AG04449 (cell line): ENCODE data around the gene GTF3C1.

Experiments
- CTCF ChIA-PET: fragments of 350-600 bp; formaldehyde crosslinking; extraction: SDS; loops from one replicate; lab custom pipeline; 2021; ENCODE audit warnings: antibody characterized with exemption; lab: Yijun Ruan, JAX
- POLR2A ChIA-PET: fragments of 400-600, 350-600 bp; formaldehyde crosslinking; extraction: SDS; loops from one replicate; lab custom pipeline; 2020; ENCODE audit warnings: antibody characterized with exemption, inconsistent platforms; lab: Yijun Ruan, JAX
- DNase-seq: peaks from one replicate; pipeline ENCODE4 v3.0.0-alpha.2; 2010; ENCODE audit warnings: low read depth, low spot score
- H3K4me3 ChIP-seq: 2 replicates; pipeline ENCODE4 v1.5.1; 2011; ENCODE audit warnings: low read depth, mild to moderate bottlenecking, control low read depth, low read length
- TF ChIP-seq, protein P1 (sequence below): IDR thresholded peaks from one replicate; pipeline ENCODE4 v1.5.1; 2011; ENCODE audit warnings: mild to moderate bottlenecking, moderate library complexity, low read length, control low read depth, inconsistent platforms; ENCODE audit not compliant: insufficient read depth; ENCODE audit errors: missing control alignments

GTF3C1 gene

DNA sequence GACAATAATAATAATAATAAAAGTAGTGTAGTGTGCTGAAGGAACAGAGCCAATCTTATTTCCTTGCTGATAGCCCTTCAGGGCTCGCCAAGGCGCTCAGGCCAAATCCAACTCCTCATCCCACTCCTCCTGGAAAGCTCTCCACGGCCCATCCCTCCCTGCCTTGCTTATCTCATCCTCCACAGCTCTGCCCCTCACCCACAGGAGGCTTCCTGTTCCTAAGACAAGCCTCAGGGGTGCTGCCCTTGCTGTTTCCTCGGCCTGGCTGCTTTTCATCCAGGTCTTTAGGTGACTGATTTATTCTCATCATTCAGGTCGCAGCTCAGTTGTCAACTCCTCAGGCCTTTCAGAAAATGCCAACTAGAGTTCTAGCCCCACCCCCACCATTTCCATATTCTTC, 11.2 kb downstream of the GTF3C1 start:
- POLR2A ChIA-PET = no interaction called here
- TF ChIP-seq, protein P1, sequence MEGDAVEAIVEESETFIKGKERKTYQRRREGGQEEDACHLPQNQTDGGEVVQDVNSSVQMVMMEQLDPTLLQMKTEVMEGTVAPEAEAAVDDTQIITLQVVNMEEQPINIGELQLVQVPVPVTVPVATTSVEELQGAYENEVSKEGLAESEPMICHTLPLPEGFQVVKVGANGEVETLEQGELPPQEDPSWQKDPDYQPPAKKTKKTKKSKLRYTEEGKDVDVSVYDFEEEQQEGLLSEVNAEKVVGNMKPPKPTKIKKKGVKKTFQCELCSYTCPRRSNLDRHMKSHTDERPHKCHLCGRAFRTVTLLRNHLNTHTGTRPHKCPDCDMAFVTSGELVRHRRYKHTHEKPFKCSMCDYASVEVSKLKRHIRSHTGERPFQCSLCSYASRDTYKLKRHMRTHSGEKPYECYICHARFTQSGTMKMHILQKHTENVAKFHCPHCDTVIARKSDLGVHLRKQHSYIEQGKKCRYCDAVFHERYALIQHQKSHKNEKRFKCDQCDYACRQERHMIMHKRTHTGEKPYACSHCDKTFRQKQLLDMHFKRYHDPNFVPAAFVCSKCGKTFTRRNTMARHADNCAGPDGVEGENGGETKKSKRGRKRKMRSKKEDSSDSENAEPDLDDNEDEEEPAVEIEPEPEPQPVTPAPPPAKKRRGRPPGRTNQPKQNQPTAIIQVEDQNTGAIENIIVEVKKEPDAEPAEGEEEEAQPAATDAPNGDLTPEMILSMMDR = no peak
- no peak for DNase-seq
- CTCF ChIA-PET = no interaction called here
- no peak overlapping the region for H3K4me3 ChIP-seq

DNA sequence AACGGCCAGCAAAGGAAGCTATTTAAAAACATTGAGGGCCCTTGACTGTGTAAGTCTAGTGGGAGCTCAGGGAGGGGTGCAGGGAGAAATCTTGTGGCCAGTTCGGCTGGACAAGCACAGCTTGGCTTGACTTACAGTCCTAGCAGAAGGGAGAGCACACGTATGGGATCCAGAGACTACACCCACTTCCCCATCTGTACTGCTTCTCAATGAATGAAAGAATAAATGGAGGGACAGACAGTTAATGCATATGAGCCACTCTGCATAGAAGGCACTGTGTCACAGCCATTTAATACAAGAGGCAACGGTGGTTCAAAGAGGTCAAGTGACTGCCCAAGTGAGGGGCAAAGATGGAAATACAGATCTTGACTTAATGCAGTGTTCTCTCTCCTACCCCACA, 15.5 kb downstream of the GTF3C1 start:
- H3K4me3 ChIP-seq = no peak overlapping the region
- DNase-seq = no peak
- ChIA-PET CTCF (no interaction called here), POLR2A (no interaction called here)
- TF ChIP-seq, protein P1 = no peak

DNA sequence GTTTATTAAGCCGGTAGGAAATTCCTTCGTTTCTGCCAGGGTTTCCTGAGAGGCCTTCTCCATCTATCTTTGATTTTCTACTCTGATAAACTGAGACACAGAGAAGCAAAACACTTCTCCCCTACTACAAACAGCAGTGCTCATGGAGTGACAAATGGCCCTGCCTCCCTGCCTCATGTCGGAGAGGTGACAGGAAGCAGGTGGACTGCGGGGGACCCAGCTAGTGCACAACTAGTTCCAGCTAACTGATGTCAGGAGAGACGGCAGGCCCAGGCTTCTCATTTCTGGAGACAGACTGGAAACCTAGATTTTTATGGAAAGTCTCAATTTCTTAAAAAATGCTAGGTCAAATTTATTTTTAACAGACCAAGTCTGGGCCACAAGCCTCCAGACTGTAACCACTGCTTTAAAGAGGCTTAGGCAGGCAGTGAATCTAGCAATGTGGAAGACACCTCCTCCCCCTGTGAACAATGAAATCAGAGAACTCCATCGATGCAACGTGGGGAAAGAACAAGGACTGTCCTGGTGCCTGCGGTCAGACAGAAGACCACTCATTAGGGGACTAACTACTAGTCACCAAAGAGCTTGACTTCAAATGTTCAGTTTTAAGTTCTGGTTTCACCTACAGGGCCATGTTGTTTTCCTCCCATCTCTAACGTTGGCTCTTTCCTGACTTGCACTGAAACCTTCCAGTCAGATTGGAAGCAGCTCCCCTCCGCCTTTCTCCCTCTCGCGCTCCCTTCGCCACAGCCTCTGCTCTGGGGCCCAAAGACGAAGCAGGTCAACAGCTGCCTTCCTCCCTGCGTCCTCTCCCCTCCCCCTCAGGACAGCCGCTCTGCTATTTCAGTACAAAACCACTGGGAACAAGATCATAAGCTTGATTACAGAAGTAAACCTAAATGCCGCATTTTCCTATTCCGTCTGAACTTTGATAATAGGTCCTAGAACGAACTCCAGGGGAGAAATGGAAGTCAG, 17.6 kb downstream of the GTF3C1 start:
- CTCF ChIA-PET = interaction anchor here (1.2 kb wide), 1 partner anchor 14 kb away, joined by 3 read pairs; no protein-coding TSS in a partner anchor
- DNase-seq = no peak
- POLR2A ChIA-PET = interaction anchor here (1.5 kb wide), 1 partner anchor 15 kb away, joined by 3 read pairs; no protein-coding TSS in a partner anchor
- TF ChIP-seq, protein P1 = no peak
- no peak overlapping the region for H3K4me3 ChIP-seq

DNA sequence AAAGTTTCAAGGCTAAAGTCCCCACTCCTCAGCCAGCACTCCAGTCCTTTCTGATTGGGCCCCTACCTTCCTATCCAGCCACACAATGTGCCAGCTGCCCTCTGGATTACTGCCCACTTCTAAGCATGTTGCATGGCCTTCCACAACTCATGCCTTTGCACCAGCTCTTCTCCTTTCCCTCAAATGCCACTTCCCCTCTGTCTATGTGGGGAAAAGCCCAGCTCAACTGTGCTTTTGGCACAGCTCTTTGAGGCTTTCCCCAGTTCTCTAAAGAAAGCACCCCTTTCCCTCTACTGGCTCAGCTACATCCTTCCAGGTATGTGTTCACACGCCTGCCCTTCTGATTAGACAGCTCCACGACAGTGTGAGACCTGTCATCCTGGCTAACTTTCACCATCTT, 18.5 kb downstream of the GTF3C1 start:
- POLR2A ChIA-PET = interaction anchor here (1.5 kb wide), 1 partner anchor 16 kb away, joined by 3 read pairs; no protein-coding TSS in a partner anchor

DNA sequence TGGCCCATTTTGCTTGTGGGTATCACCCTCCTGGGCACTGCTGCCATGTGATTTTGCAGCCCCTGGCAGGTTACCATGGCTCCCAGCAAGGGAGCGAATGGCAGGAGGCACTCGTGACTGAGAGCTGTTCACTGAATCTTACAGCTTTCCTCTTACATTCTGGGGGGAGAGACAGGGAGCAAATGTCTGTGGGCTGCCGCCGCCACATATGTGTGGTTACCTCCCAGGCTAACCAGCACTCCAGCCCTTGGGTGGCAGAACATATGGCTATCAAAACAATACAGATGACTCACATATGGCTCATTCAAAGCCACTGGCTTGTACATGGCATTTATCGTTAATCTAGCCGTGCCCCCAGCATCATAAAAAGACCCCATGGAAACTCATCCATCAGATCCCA, 19.8 kb downstream of the GTF3C1 start:
- TF ChIP-seq, protein P1 = no peak
- ChIA-PET CTCF (interaction anchor here (1.4 to 1.8 kb wide), 2 partner anchors 14 to 18 kb away, joined by 4 to 8 read pairs; no protein-coding TSS in a partner anchor), POLR2A (interaction anchor here (0.7 to 1.0 kb wide), 2 partner anchors 10 to 16 kb away, joined by 4 read pairs; no protein-coding TSS in a partner anchor)
- DNase-seq = peak; percentile 58
- no peak overlapping the region for H3K4me3 ChIP-seq

More for the DNA sequence above, 18.5 kb downstream of the GTF3C1 start:
- TF ChIP-seq, protein P1 = no peak
- H3K4me3 ChIP-seq = no peak overlapping the region
- CTCF ChIA-PET = interaction anchor here (1.8 kb wide), 1 partner anchor 15 kb away, joined by 8 read pairs; no protein-coding TSS in a partner anchor
- no peak for DNase-seq

DNA sequence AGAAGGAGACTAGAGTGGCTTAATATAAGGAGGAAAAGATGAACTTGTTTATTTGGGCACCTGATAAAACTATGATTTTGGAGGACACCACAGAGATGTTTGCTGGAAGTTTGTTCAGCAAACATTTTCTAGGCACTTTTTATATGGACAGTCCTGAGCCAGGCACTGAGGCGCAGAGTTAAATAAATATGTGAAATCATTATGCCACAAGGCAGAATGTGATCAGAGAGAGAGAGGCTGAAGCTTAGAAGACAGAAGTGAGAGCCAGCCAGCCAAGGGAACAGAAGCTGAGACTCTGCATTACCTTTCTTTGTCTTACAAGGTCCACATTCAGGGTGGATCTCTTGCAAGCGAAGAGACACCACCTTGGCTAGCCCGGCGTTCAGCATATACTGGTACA, 21.4 kb downstream of the GTF3C1 start:
- TF ChIP-seq, protein P1 = no peak
- ChIA-PET CTCF (interaction anchor here (1.4 kb wide), 1 partner anchor 12 kb away, joined by 6 read pairs; no protein-coding TSS in a partner anchor), POLR2A (no interaction called here)
- H3K4me3 ChIP-seq = no peak overlapping the region
- DNase-seq = no peak
